GM19324 (cell line): Measurements from ENCODE around the gene C8G.

Experiments
- ATAC-seq: cut with Tn5 transposase; IDR thresholded peaks from one replicate; pipeline ENCODE4 v1.9.1; 2021; ENCODE audit warnings: mild to moderate bottlenecking, moderate library complexity; ENCODE audit not compliant: unreplicated experiment, low FRiP score

The C8G gene

DNA sequence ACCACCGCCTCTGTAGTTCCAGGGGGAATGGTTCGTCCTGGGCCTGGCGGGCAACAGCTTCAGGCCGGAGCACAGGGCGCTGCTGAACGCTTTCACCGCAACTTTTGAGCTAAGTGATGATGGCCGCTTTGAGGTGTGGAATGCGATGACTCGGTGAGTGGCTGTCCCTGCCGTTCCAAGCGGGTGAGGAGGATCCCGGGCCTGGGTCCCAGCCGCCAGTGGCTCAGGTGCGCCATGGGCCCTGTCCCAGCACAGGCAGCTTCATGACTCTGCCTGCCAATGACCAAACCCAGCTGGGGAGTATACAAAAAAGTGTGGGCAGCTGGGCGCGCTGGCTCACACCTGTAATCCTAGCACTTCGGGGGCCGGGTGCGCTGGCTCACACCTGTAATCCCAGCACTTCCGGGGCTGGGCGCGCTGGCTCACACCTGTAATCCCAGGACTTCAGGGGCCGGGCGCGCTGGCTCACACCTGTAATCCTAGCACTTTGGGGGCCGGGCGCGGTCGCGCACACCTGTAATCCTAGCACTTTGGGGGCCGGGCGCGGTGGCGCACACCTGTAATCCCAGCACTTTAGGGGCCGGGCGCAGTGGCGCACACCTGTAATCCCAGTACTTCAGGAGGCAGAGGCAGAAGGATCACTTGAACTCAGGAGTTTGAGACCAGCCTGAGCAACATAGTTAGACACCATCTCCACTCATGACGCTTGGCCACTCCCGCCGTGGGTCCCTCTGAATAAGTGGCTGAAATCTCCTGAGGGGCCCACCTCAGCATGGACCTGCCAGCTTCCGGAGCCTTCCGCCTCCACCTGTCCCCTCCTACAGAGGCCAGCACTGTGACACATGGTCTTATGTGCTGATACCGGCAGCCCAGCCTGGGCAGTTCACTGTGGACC is 8.1 kb downstream of the C8G start:
- no peak for ATAC-seq

- no peak for ATAC-seq
Observed at GRCh38 chr9:136953771-136954269, 8.8 kb downstream of the C8G start.

DNA sequence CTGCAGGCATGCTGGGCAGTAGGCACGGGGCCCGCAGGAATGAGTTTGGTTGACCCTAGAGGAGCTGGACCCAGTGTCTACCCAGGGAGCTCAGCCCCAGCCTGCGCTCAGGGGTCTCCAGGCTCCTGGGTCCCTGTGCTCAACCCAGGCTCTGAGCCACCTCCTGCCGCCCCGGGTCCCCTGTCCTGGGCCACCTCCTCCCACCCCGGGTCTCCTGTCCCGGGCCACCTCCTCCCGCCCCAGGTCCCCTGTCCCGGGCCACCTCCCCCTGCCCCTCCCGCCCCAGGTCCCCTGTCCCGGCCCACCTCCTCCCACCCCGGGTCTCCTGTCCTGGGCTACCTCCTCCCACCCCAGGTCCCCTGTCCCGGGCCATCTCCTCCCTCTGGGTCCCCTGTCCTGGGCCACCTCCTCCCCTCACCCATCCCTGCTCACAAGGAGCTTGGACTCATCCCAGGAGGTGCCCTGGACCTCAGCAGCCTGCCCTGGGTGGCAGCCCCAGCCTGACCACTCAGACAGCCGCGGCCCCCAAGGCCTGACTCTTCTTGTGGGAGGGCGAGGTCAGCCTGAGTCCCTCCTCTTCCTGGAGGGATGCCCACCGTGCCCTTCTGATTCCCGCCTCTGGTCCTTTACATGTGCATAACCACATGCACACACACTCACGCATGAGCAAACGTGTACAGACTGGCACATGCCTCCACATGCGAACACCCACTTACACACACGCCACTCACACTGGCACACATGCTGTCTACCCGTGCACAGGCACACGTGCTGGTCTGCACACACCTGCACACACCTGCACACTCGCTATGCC is 9.4 kb downstream of the C8G start:
- ATAC-seq: no peak

DNA sequence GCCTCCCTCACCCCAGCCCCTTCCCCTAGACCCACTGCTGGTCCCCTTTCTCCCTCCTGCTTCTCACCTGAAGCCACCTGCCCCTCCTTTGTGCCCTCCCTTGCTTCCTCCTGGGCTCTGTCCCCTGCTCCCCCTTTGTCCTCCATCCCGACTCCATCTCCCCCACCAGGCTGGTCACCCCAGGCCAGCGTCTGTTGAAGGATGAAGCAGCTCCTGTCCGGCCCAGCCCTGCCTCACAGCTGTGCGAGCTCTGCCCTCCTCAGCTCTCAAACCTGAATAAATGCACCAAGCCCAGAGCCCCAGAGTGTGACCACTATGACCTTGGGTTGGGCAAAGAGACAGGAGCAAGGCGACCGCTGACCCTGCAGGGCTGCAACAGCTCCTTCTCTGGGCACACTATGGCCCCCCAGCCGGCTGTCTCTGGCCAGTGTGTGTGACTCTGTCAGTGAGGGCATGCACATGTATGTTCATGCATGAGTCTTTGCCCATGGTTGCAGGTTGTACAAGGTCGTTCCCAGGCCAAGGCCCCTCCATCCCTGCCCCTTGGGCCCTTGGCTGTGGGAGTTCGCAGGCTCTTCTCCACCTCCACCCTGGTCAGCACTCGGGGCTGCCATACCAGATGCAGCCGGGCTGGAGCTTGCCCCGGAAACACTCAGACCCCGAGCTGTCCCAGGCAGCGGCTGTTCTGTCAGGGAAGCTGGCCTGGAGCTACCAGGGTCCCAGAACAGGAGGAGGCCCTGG is 10.3 kb downstream of the C8G start:
- ATAC-seq: no peak

DNA sequence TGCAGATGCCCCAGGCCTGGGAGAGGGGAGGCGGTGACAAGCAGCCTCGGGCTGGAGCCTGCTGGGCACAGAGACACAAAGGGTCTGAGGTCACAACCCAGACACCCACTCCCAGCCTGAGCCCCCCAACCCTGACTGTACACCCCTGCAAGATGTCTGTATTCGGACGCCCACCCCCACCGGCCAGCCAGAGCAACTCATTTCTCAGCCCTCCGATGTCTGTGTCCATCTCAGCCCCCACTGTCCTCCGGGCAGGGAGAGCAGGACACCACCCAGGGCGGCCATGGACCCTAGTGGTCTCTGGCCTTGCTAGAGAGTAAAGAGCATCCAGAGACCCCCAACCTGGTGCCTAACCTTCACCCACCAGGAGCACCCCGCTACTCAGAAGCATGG is 10.9 kb downstream of the C8G start:
- ATAC-seq: no peak

DNA sequence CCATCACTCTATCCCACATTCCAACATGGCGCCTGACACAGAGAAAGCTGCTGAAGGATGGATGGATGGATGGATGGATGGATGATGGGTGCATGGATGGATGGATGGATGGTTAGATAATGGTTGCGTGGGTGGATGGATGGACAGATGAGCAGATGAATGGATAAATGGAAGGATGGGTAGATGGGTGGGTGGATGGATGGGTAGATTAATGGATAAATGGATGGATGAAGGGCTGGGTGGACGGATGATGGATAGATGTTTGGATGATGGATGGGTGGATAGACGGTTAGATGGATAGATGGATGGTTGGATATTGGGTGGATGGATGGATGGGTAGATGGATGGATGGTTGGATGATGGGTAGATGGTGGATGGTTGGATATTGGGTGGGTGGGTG is 11.6 kb downstream of the C8G start:
- ATAC-seq: no peak

DNA sequence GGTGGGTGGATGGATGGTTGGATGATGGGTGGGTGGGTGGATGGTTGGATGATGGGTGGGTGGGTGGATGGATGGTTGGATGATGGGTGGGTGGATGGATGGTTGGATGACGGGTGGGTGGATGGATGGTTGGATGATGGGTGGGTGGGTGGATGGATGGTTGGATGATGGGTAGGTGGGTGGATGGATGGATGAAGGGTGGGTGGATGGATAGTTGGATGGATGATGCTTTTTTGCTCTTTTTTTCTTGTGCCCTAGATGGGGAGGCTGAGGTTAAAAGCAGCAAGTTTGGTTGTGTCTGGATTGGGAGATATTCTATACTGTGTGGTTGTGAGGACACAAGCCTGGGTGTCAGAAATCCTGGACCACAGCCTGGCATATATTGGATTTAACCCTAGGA is 12.4 kb downstream of the C8G start:
- ATAC-seq: no peak

GRCh38 chr9:136957901-136958300 is 12.9 kb downstream of the C8G start:
- no peak for ATAC-seq

- ATAC-seq: no peak
Observed at GRCh38 chr9:136958473-136958872, 13.4 kb downstream of the C8G start.

DNA sequence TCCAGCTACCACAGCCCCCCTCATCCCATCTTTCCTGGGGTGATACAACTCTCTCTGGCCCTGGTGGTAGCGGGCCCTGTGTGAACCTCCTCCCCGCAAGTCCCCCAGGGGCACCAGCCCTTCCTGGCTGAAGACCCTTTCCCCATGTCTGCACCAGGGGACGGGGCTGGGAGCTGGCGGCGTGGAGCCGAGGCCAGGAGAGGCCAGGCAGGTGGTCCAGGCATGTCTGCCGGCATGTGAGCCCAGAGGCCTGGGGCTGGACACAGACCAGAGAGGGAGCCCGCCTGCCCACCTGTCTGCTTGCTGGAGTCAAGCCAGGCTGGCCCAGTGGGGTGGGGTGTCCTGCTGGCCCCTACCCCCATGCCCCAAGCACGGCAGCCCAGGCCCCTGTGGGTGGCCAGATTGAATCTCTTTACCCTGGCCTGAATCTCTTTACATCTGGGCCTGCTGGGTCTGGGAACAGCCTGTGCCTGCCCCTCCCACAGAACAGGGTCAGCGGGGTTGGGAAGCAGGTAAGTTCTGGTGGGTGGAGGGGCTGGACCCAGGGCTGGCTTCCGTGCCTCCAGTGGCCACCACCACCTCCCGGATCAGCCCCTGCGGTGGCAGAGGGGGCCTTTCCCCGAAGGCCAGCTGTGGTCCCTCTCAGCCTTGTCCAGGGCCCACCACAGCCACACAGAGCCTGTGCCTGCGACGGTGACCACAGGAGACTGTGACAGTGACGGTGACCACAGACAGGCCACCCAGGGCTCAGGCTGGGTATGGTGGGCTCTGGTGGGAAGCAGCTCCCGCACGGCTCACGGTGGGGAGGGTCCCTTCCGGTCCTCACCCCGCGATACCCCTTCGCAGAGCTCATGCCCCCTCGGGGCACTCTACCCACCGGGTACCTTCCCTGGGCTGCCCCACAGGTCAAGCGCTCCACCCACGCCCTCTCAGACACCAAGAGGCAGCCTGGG is 14.1 kb downstream of the C8G start:
- no peak for ATAC-seq

DNA sequence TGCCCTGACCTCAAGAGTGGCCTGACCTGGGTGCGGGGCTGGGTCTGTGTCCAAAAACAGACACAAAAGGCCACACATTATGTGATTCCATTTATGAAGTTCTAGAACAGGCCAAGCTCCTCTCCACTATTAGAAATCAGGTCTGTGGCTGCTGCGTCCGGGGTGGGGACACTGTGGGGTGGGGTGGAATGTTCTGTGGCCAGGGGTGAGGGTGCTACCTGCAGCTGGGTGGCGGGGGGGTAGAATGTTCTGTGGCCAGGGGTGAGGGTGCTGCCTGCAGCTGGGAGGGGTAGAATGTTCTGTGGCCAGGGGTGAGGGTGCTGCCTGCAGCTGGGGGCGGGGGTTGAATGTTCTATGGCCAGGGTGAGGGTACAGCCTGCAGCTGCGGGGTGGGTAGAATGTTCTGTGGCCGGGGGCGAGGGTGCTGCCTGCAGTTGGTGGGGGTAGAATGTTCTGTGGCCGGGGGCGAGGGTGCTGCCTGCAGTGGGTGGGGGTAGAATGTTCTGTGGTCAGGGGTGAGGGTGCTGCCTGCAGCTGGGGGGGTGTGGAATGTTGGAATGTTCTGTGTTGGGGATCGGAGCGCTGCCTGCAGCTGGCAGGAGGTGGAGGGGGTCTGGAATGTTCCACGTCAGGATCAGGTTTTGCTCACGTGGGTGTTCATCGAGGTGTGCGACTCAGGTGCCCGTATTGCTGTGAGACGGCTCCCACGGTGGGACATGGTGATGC is 15.3 kb downstream of the C8G start:
- ATAC-seq: no peak

- no peak for ATAC-seq
Observed at GRCh38 chr9:136960938-136961275, 15.9 kb downstream of the C8G start.

DNA sequence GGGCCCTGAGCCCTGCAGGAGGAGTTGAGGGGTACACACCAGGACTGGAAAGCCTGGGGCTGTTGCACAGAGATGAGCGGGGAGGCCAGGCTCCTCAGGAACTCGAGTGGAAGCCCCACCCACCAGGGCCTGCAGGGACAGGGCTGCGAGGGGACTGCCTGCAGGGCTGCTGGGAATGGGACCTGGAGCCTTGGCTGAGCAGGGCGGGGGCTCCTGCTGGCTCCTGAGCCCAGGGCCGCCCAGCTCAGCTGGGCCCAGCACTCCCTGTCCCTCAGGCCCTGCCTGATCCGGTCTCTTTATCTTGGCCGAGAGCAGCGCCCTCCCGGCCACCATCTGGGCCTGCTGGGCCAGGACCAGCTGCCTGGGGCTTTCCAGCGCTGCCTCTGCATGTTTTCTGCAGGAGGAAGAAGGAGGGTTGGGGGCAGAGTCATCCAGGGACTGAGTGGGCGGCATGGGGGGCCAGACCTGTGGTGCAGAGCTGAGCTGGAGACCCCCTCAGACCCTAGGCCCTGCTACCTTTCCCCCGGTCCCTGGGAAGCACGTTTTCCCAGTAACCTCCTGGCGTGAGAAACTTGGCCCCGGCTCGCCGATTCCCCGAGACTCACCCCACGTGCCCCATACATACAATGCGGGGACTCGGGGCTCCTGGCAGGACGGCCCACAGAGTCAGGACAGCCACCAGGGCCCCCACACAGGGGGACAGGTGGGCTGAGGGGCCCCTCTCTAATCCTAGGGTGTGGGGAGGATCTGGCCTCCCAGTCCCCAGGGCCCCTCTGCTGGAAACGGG is 16.4 kb downstream of the C8G start:
- no peak for ATAC-seq

DNA sequence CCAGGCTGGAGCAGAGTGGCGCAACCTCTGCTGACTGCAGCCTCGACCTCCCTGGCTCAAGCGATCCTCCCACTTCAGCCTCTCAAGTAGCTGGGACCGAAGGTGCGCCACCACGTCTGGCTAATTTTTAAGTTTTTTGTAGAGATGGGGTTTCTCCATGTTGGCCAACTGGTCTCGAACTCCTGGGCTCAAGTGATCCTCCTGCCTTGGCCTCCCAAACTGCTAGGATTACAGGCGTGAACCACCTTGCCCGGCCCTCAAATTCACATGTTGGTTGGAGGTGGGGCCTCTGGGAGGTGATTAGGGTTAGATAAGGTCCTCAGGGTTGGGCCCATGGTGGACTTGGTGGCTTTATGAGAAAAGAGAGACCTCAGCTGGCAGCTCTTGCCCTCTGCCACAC is 17.1 kb downstream of the C8G start:
- no peak for ATAC-seq

- no peak for ATAC-seq
Observed at GRCh38 chr9:136962701-136963248, 17.7 kb downstream of the C8G start.

GRCh38 chr9:136963341-136963740 is 18.3 kb downstream of the C8G start:
- ATAC-seq: no peak

GRCh38 chr9:136963751-136964150 is 18.7 kb downstream of the C8G start:
- no peak for ATAC-seq

GRCh38 chr9:136964171-136964689 is 19.2 kb downstream of the C8G start:
- ATAC-seq: no peak
